Measurements from ENCODE around the gene PPM1J. TPM values are rescaled to one million over a fixed set of nuclear protein-coding genes. Genes with fewer than 3 reads are reported as not detected.

Gene PPM1J
- total and polyA plus RNA-seq, 2 donors (not counting 1 experiment from before 2014, with no cell fraction given) = 0.79 to 0.83 TPM

DNA sequence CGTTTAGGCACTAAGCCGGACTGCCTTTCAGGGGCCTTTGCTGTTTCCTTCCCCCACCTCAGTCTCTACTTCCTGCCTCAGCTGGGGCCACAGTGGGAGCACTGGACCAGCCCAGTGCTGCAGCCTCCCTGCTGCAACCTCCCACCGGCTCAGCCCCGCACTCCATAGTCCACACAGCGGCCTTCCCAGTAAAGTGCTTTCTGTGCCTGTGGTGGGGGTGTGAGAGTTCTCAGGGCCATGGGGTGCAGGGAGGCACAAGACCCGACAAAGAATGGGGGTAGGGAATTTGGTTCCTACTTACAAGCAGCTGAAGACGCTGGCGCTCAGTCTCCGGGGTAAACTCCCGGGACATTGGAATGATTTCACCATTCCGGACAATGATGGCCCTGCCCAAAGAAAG lies 3.5 kb downstream of the PPM1J start:
- Histone ChIP-seq H3K4me1 (ENCODE audit: control insufficient read depth, extremely low read depth, insufficient read depth, low read length) (peaks cover 5% of the 10 kb centered on the region), H3K9ac (ENCODE audit: insufficient read depth, low read length) (no peak overlapping the region), H4K20me1 (ENCODE audit: control insufficient read depth, extremely low read depth, insufficient read depth, low read length) (no peaks in the 10 kb centered on the region), H3K27ac (ENCODE audit: insufficient read depth, low read length) (no peak overlapping the region), H3K9me3 (ENCODE audit: control insufficient read depth, insufficient read depth, low read depth, low read length) (no peaks in the 10 kb centered on the region), H3K4me3 (replicated peaks in 1 of 4; ENCODE audit: control extremely low read depth in 1 of 4, insufficient read depth in 1 of 4, low read depth in 3 of 4, low read length in 4 of 4) (no peak overlapping the region), H3K27me3 (ENCODE audit: control insufficient read depth, insufficient read depth, low read length) (peaks cover 6% of the 10 kb centered on the region), H3K79me2 (ENCODE audit: control insufficient read depth, insufficient read depth, low read length) (peaks cover 2% of the 10 kb centered on the region), H3K4me2 (ENCODE audit: extremely low read depth, insufficient read depth, low read length) (no peak overlapping the region), H2AFZ (ENCODE audit: low read length) (no peak overlapping the region), H3K36me3 (ENCODE audit: control insufficient read depth, insufficient read depth, low read length) (no peaks in the 10 kb centered on the region)
- DNase-seq (ENCODE audit: low read depth in 2 of 2) = no peak
- TF ChIP-seq EZH2 (IDR thresholded peaks at IDR 0.05; ENCODE audit: low read length, missing control alignments) = no peak
- TF ChIP-seq, protein P1, sequence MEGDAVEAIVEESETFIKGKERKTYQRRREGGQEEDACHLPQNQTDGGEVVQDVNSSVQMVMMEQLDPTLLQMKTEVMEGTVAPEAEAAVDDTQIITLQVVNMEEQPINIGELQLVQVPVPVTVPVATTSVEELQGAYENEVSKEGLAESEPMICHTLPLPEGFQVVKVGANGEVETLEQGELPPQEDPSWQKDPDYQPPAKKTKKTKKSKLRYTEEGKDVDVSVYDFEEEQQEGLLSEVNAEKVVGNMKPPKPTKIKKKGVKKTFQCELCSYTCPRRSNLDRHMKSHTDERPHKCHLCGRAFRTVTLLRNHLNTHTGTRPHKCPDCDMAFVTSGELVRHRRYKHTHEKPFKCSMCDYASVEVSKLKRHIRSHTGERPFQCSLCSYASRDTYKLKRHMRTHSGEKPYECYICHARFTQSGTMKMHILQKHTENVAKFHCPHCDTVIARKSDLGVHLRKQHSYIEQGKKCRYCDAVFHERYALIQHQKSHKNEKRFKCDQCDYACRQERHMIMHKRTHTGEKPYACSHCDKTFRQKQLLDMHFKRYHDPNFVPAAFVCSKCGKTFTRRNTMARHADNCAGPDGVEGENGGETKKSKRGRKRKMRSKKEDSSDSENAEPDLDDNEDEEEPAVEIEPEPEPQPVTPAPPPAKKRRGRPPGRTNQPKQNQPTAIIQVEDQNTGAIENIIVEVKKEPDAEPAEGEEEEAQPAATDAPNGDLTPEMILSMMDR (conservative IDR thresholded peaks at IDR 0.05 in 1 of 2, IDR thresholded peaks at IDR 0.05 in 1 of 2; ENCODE audit: low read depth in 1 of 2, low read length in 2 of 2) = no peak

DNA sequence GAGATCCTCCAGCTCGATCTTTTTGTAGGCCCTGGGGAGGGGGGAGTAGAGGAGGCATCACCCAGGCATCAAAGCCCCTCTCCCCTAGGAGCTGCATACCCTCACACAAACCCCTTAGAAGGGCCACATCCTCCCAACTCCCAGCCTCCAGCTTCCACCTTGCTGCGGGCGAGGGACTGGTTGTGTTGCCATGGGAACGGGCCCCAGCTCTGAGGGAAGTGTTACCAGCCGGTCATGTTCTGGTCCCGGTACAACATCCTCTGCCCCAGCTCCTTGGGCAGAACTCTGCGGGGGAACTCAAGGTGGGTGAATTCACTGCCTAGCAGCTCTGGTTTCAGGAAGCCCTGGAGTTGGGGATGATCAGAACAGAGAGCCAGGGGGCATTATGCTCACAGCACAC lies 4.1 kb downstream of the PPM1J start:
- DNase-seq (ENCODE audit: low read depth in 2 of 2) = no peak
- H3K36me3 ChIP-seq (ENCODE audit: control insufficient read depth, insufficient read depth, low read length) = no peaks in the 10 kb centered on the region
- H3K27me3 ChIP-seq (ENCODE audit: control insufficient read depth, insufficient read depth, low read length) = peaks cover 6% of the 10 kb centered on the region
- no peak overlapping the region for H3K9ac ChIP-seq (ENCODE audit: insufficient read depth, low read length)
- TF ChIP-seq, protein P1 (conservative IDR thresholded peaks at IDR 0.05 in 1 of 2, IDR thresholded peaks at IDR 0.05 in 1 of 2; ENCODE audit: low read depth in 1 of 2, low read length in 2 of 2) = no peak
- TF ChIP-seq EZH2 (IDR thresholded peaks at IDR 0.05; ENCODE audit: low read length, missing control alignments) = no peak
- H3K4me3 ChIP-seq (replicated peaks in 1 of 4; ENCODE audit: control extremely low read depth in 1 of 4, insufficient read depth in 1 of 4, low read depth in 3 of 4, low read length in 4 of 4) = no peak overlapping the region
- H3K4me2 ChIP-seq (ENCODE audit: extremely low read depth, insufficient read depth, low read length) = no peak overlapping the region
- H3K9me3 ChIP-seq (ENCODE audit: control insufficient read depth, insufficient read depth, low read depth, low read length) = no peaks in the 10 kb centered on the region
- no peak overlapping the region for H2AFZ ChIP-seq (ENCODE audit: low read length)
- no peaks in the 10 kb centered on the region for H4K20me1 ChIP-seq (ENCODE audit: control insufficient read depth, extremely low read depth, insufficient read depth, low read length)
- peaks cover 7% of the 10 kb centered on the region for H3K79me2 ChIP-seq (ENCODE audit: control insufficient read depth, insufficient read depth, low read length)
- peaks cover 5% of the 10 kb centered on the region for H3K4me1 ChIP-seq (ENCODE audit: control insufficient read depth, extremely low read depth, insufficient read depth, low read length)
- H3K27ac ChIP-seq (ENCODE audit: insufficient read depth, low read length) = no peak overlapping the region

DNA sequence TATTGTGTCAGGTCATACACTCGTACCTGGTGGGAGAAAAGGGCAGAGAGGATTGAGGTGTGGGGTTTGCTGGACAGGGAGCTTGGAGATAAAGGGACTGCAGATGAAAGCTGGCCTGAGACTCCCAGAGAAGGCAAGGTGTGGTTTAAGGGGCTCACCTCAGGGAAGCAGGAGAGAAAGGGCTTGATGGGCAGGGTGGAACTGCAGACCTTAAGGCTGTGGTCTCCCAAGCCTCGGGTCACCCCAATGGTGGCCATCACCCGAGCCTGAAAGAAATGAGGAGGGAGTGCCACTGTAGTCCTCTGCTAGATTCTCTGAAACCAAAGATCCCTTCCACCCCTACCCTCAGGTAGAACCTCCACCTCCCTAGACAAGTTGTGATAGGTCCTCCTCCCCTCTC lies 4.5 kb downstream of the PPM1J start:
- Histone ChIP-seq H3K27me3 (ENCODE audit: control insufficient read depth, insufficient read depth, low read length) (peaks cover 6% of the 10 kb centered on the region), H3K4me1 (ENCODE audit: control insufficient read depth, extremely low read depth, insufficient read depth, low read length) (peaks cover 3% of the 10 kb centered on the region), H3K27ac (ENCODE audit: insufficient read depth, low read length) (no peak overlapping the region), H3K36me3 (ENCODE audit: control insufficient read depth, insufficient read depth, low read length) (no peaks in the 10 kb centered on the region), H3K4me3 (replicated peaks in 1 of 4; ENCODE audit: control extremely low read depth in 1 of 4, insufficient read depth in 1 of 4, low read depth in 3 of 4, low read length in 4 of 4) (no peak overlapping the region), H3K9me3 (ENCODE audit: control insufficient read depth, insufficient read depth, low read depth, low read length) (no peaks in the 10 kb centered on the region), H3K4me2 (ENCODE audit: extremely low read depth, insufficient read depth, low read length) (no peak overlapping the region), H3K9ac (ENCODE audit: insufficient read depth, low read length) (no peak overlapping the region), H2AFZ (ENCODE audit: low read length) (no peak overlapping the region), H4K20me1 (ENCODE audit: control insufficient read depth, extremely low read depth, insufficient read depth, low read length) (no peaks in the 10 kb centered on the region), H3K79me2 (ENCODE audit: control insufficient read depth, insufficient read depth, low read length) (peaks cover 12% of the 10 kb centered on the region)
- TF ChIP-seq, protein P1 (conservative IDR thresholded peaks at IDR 0.05 in 1 of 2, IDR thresholded peaks at IDR 0.05 in 1 of 2; ENCODE audit: low read depth in 1 of 2, low read length in 2 of 2) = no peak
- no peak for TF ChIP-seq EZH2 (IDR thresholded peaks at IDR 0.05; ENCODE audit: low read length, missing control alignments)
- no peak for DNase-seq (ENCODE audit: low read depth in 2 of 2)

All from fibroblast of lung (primary cell).